Omental fat pad (tissue), 4 donors: ENCODE data around the gene BNC1. TPM values are rescaled to one million over a fixed set of nuclear protein-coding genes. Genes with fewer than 3 reads are reported as not detected.
"Not testable (repeated sequence)": the region's sequence is repeated elsewhere in the genome, so short reads cannot be mapped to it uniquely, and the experiment has no call there.

Experiments
- ATAC-seq: fragments of 150-250 bp; one replicate; pipeline ENCODE4 v1.9.1; 2016; ENCODE audit warnings: mild to moderate bottlenecking, moderate library complexity; ENCODE audit not compliant: low FRiP score
- DNase-seq: peaks from one replicate; pipeline ENCODE4 v3.0.0-alpha.2; 2019; ENCODE audit warnings: low spot score
- CTCF ChIP-seq, 3 donors: fragments of 450-650 bp; IDR thresholded peaks; one replicate each; pipeline ENCODE4 v1.5.1; 2016 to 2017; ENCODE audit warnings: antibody characterized with exemption in 3 of 3, mild to moderate bottlenecking in 3 of 3, moderate library complexity in 2 of 3
- total RNA-seq, 4 donors: library from RNA; depleted of rRNA; stranded (reverse); fragments of >200 nt; gene quantifications; one replicate each; pipeline ENCODE4 v1.1.0, GENCODE V29; 2016

BNC1 gene
- total RNA-seq, 4 donors from 2014 or later = 1.1 to 73.0 (median 35.6) TPM

- ATAC-seq (no peak), DNase-seq (no peak)
- TF ChIP-seq CTCF (IDR thresholded peaks at IDR 0.05) = no peak
Measured at GRCh38 chr15:83225449-83225848, 59.0 kb downstream of the BNC1 start.

GRCh38 chr15:83221781-83222180, 62.7 kb downstream of the BNC1 start:
- ATAC-seq, DNase-seq: not testable (repeated sequence)

GRCh38 chr15:83219026-83219425, 65.4 kb downstream of the BNC1 start:
- no peak for DNase-seq
- no peak for TF ChIP-seq CTCF (IDR thresholded peaks at IDR 0.05)

DNA sequence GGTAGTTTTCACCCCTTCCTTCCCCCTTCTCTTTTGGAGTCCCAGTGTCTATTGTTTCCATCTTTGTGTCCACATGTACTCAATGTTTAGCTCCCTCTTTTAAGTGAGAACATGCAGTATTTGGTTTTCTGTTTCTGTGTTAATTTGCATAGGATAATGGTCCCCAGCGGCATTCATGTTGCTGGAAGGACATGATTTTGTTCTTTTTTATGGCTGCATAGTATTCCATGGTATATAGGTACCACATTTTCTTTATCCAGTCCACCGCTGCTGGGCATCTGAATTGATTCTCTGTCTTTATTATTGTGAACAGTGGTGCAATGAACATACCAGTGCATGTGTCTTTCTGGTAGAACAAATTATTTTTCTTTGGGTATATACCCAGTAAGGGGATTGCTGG, 69.2 kb downstream of the BNC1 start:
- no peak for TF ChIP-seq CTCF (IDR thresholded peaks at IDR 0.05)
- DNase-seq (no peak), ATAC-seq (no peak)

More at GRCh38 chr15:83219026-83219425, 65.4 kb downstream of the BNC1 start:
- no peak for ATAC-seq

GRCh38 chr15:83210619-83211018, 73.8 kb downstream of the BNC1 start:
- DNase-seq = no peak
- no peak for TF ChIP-seq CTCF (IDR thresholded peaks at IDR 0.05)
- no peak for ATAC-seq

DNA sequence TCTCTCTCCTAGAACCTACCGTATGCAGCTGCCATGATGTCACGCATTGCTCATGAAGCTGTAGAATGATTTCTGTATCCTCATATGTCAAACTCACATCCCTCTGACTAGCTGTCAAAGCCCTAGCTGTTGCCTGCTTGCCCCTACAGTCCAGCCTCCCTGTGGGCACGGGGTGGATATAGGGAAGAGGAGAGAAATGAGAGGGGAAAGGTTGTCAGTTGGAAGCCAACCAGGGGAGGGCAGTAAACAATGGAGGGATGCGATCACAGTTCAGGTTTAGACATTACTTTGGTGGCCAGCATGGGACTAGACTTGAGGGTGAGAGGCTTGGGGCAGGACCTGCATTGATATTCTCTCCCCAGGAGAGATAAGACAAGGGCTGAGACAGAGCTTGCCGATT, 75.1 kb downstream of the BNC1 start:
- ATAC-seq (no peak), DNase-seq (no peak)
- TF ChIP-seq CTCF (IDR thresholded peaks at IDR 0.05) = no peak

DNA sequence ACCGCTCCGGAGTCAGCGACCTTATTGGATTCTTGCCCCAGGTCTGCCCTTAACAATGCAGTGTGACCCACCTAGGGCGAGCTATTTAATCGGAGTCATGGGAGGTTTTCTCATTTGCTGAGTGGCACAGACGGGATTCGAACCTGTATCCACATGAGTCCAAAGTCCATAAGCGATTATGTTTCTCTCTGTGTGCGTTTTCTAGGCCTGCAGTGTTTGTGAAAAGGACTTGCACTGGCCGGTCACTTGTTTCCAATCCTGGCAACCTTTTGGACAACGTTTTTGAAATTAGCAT, 76.2 kb downstream of the BNC1 start:
- no peak for ATAC-seq
- no peak for DNase-seq
- no peak for TF ChIP-seq CTCF (IDR thresholded peaks at IDR 0.05)
